GM12801 (cell line): ENCODE results near the gene MRAS.

ENCODE experiments used
- CTCF ChIP-seq: IDR thresholded peaks from one replicate; pipeline ENCODE4 v1.5.1; 2011; ENCODE audit warnings: control low read depth; ENCODE audit not compliant: insufficient read length; ENCODE audit errors: extremely low read depth

The MRAS gene

DNA sequence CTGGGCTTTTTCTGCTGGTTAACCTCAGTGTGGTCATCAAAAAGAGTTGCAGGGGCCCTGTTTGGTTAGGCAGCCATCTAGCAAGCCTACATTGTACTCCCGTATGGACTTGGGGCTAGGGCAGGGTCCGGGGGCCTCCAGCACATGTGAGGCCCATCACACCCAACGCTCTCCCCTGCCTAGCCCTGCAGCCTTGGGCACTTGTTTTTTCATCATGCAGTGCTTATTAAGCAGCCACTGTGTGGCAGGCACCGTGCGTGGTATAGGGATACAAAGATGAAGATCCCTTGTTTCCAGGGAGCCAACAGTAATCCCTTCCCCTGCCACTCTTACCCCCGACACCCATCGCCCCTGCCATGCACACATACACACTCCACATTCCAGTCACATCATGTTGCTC, 14.2 kb downstream of the MRAS start:
- no peak for TF ChIP-seq CTCF

DNA sequence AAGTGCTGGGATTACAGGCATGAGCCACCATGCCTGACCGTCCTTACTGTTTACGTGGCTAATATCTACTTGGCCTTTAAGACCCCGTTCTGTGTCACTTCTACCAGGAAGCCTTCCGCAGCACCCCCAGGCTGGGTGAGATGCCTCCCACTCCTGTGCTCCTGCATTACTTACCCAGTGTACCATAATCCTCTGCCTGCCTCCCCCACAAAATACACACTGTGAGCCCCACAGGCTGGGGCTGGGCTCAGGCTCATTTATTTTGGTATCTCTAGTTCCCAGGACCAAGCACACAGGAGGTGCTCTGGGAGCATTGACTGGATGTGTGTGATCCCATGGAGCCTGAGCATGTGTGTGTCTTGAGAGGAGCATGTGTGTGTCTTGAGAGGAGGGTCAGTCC, 14.9 kb downstream of the MRAS start:
- no peak for TF ChIP-seq CTCF

DNA sequence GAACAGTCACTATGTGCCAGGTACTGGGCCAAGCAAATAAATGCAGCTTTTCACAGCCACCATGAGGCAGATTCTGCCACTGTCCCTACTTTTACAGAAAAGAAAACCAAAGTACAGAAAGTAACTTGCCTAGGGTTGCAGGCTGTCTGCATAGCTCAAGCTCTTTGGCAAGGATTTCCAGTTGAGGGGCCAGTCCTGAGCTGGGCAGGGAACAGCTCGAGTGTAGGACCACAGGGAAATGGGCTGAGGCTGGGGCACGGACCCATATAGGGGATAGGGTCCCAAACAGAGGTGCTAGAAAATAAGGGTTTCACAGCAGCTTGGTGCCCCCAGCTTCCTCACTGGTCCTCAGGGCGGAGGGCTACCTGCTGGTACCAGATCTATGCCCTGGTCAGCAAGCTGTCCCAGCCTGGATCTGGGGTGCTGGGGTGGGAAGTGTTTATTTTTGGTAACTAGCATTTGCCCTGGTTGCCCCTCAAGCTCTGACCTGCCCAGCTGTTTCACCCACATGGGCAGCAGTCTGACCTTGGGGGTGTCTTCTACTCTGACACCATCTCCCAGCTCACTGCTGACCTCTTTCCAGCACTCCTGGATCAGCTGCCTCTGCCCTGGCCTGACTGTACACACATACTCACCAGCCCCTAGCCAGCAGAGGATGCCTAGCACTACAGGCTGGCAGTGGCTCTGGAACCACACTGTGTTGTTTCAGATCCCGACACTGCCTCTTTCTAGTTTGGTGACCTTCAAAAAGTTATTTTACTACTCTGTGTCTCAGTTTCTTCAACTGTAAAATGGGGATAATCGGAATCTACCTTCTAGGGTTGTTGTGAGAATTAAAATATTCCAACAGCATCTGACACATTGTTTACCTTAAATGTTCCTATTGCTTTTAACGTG, 16.2 kb downstream of the MRAS start:
- no peak for TF ChIP-seq CTCF

- no peak for TF ChIP-seq CTCF
Measured at GRCh38 chr3:138365253-138365555, 16.8 kb downstream of the MRAS start.

DNA sequence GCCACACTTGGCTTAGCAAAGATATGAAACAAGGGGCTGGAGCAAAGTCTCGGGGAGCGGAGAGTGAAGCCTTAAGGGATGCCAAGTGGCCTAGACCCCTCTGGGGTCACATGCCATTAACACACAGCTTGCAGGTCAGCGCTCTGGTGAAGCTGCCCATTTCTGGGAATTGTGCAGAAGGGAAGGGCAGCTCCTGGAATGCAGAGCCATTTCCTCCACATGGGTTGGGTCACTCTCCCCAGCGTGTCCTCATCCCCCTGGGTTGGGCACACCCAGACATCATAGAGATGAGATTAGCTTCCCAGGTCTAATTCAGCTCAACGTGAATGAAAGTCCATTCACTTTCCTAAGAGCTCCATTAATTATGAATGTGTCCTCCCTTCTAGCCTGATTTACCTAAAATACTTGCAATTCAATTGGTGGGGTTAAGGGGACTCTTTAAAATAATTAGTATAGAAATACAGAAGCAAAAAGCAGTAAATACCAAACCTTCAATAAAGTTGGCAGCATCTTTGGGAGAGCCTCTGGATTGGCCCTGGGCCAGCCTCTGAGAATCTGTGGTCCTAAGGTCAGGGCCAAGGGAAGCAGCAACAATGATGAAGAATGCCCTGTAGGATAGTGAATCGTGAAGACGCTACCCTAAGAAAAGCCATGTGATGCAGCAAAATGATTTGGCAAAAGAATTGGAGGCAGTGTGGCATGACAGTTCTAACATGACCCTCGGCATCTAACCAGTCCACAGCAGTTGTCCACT, 17.8 kb downstream of the MRAS start:
- TF ChIP-seq CTCF: no peak

DNA sequence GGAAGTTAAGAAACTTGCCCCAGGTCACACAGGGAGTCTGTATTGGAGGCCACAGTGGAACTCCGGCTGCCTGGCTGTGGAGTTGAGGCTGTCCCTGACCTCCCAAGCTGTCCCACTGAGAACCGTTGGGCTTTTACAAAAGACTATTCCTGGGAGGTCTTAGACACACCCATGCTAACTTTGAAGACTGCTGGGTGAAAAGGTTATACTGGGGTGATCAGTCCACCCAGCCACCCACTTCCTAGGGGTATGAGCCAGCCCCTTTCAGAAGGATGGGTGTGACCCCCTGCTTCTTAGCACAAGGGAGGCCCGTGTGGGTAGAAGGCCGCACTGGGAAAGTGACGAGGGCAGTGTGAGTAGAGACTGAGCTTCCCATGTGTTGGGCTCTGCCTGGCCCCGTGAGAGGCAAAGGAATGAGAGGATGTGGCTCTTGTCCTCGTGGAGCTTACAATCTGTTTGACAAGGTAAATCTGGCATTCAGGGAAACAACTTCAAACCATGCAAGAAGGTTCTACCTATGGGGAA, 19.0 kb downstream of the MRAS start:
- no peak for TF ChIP-seq CTCF

DNA sequence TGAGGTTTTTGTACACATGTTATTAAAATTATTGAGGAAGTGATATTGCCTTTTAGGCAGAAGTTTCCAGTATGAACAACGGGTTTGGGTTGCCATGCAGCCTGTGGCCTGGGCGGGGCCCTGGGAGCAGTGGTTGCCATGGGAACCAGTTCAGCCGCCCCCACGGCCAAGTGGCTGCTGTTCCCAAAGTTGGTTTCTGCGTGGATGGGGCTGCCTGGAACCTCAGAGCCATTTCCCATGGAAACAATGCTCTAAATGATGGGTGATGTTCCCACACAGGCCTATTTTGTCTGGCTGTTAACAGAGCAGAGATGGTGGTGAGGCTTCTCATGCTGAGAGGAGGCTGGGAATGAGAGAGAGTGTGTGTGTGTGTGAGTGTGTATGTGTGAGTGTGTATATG, 19.5 kb downstream of the MRAS start:
- TF ChIP-seq CTCF: no peak
